Endothelial cell of umbilical vein (primary cell): ENCODE results near the gene MFNG. TPM values are rescaled to one million over a fixed set of nuclear protein-coding genes. Genes with fewer than 3 reads are reported as not detected.

Source experiments
- BruUV-seq: library from RNA; stranded (reverse); fragments of 400-500 nt; replicated peaks from 2 replicates; lab custom pipeline; 2021; lab: Mats Ljungman, UMichigan
- CTCF ChIA-PET: fragments of 300-600, 350-600 bp; sonication (Branson Sonifier 250); formaldehyde crosslinking; loops from one replicate; lab custom pipeline; 2021; ENCODE audit warnings: antibody characterized with exemption, inconsistent platforms; lab: Charles Lee
- POLR2A ChIA-PET: fragments of 300-600, 350-600 bp; sonication (Branson Sonifier 250); formaldehyde crosslinking; loops from one replicate; lab custom pipeline; 2021; ENCODE audit warnings: antibody characterized with exemption, inconsistent platforms; lab: Charles Lee
- DNase-seq: peaks from one replicate; pipeline ENCODE4 v3.0.0-alpha.2; 2011; ENCODE audit warnings: low read depth, low spot score
- FAIRE-seq: peaks from 2 replicates; lab custom pipeline; 2011; peaks lifted over from hg19 to GRCh38; lab: Jason Lieb, UNC
- H2AFZ ChIP-seq: 2 replicates; pipeline ENCODE4 v1.6.0; 2012; ENCODE audit warnings: low read depth, low read length, control low read depth, inconsistent platforms
- H3K27ac ChIP-seq: 2 replicates; pipeline ENCODE4 v1.5.1; 2011; ENCODE audit warnings: low read depth, mild to moderate bottlenecking, control low read depth, low read length, moderate library complexity; ENCODE audit not compliant: insufficient read depth
- H3K27me3 ChIP-seq, 2 experiments: 2 replicates each; pipeline versions ENCODE4 v1.6.0 to v1.6.1; 2011; ENCODE audit warnings: low read length in 2 of 2, mixed read lengths in 1 of 2; ENCODE audit not compliant: control insufficient read depth in 2 of 2, insufficient read depth in 2 of 2
- H3K36me3 ChIP-seq, 2 experiments: 2 replicates in 1 of 2; 3 replicates in 1 of 2; pipeline ENCODE4 v1.5.1; 2011; ENCODE audit warnings: low read length in 2 of 2, mild to moderate bottlenecking in 1 of 2, moderate library complexity in 1 of 2; ENCODE audit not compliant: control insufficient read depth in 2 of 2, insufficient read depth in 2 of 2; ENCODE audit errors: extremely low read depth in 1 of 2
- H3K4me1 ChIP-seq: 3 replicates; pipeline ENCODE4 v1.5.1; 2011; ENCODE audit warnings: mild to moderate bottlenecking, low read length; ENCODE audit not compliant: control insufficient read depth, insufficient read depth; ENCODE audit errors: extremely low read depth
- H3K4me2 ChIP-seq: 2 replicates; pipeline ENCODE4 v1.6.1; 2011; ENCODE audit warnings: low read length, control low read depth, mixed read lengths; ENCODE audit not compliant: insufficient read depth
- H3K4me3 ChIP-seq, 3 experiments: fragments of 200-600 bp in 1 of 3; sonication (generic), shearing (Covaris generic) in 1 of 3; replicated peaks in 1 of 3; 2 replicates each; pipeline ENCODE4 v1.5.1; 2011 to 2016; ENCODE audit warnings: control low read depth in 3 of 3, low read length in 3 of 3, mild to moderate bottlenecking in 2 of 3, inconsistent platforms in 1 of 3, low read depth in 1 of 3, moderate library complexity in 1 of 3; ENCODE audit not compliant: insufficient read depth in 1 of 3
- H3K79me2 ChIP-seq: 2 replicates; pipeline ENCODE4 v1.6.0; 2012; ENCODE audit warnings: low read length, inconsistent platforms; ENCODE audit not compliant: control insufficient read depth, insufficient read depth
- H3K9ac ChIP-seq: replicated peaks from 2 replicates; pipeline ENCODE3; 2011; ENCODE audit warnings: low read length, control low read depth; ENCODE audit not compliant: insufficient read depth; ENCODE audit errors: extremely low read depth
- H3K9me1 ChIP-seq: replicated peaks from 3 replicates; pipeline ENCODE4 v1.6.0; 2011; ENCODE audit warnings: mild to moderate bottlenecking, low read length; ENCODE audit not compliant: control insufficient read depth, insufficient read depth; ENCODE audit errors: extremely low read depth
- H3K9me3 ChIP-seq: replicated peaks from 2 replicates; pipeline ENCODE4 v1.5.1; 2012; ENCODE audit warnings: low read length, inconsistent platforms; ENCODE audit not compliant: control insufficient read depth, insufficient read depth
- H4K20me1 ChIP-seq: replicated peaks from 2 replicates; pipeline ENCODE3; 2011; ENCODE audit warnings: mild to moderate bottlenecking, low read length; ENCODE audit not compliant: control insufficient read depth, insufficient read depth; ENCODE audit errors: extremely low read depth
- EZH2 ChIP-seq: IDR thresholded peaks from 2 replicates; pipeline ENCODE4 v1.6.1; 2012; ENCODE audit warnings: borderline replicate concordance, low read depth, mild to moderate bottlenecking, moderate library complexity, low read length, inconsistent platforms; ENCODE audit not compliant: severe bottlenecking
- GATA2 ChIP-seq: IDR thresholded peaks from 2 replicates; pipeline ENCODE4 v1.7.0; 2011; ENCODE audit warnings: low read depth, mild to moderate bottlenecking, moderate library complexity, mixed read lengths, low read length; ENCODE audit not compliant: insufficient read length, insufficient read depth
- MAX ChIP-seq: IDR thresholded peaks from 2 replicates; pipeline ENCODE4 v1.6.1; 2011; ENCODE audit not compliant: insufficient read depth, insufficient read length
- MYC ChIP-seq: IDR thresholded peaks from one replicate; pipeline ENCODE4 v1.6.1; 2011; ENCODE audit warnings: mild to moderate bottlenecking, low read depth, low read length
- POLR2AphosphoS5 ChIP-seq: IDR thresholded peaks from 2 replicates; pipeline ENCODE4 v1.6.1; 2012; ENCODE audit warnings: low read depth, mild to moderate bottlenecking, control low read depth, low read length, moderate library complexity; ENCODE audit not compliant: insufficient read depth
- dilution Hi-C: fragments of 300-500 bp; cut with MboI; formaldehyde crosslinking; loops from one replicate; pipeline ENCODE4 v1.15.0; 2019; ENCODE audit warnings: low sequenced_read_pairs; ENCODE audit not compliant: extremely low pct_ligation_motif_present
- intact Hi-C: fragments of 100-400 bp; cut with micrococcal nuclease; formaldehyde crosslinking; loops from one replicate; pipeline ENCODE4 v1.10.0; 2022
- polyA plus RNA-seq, 4 experiments: library from polyadenylated mRNA; depleted of rRNA in 3 of 4; stranded (reverse) in 3 of 4; unstranded in 1 of 4; fragments of >200 nt; gene quantifications; 2 replicates each; pipeline versions ENCODE4 v1.2.1 to v1.2.3, GENCODE V29; 2011 to 2012; ENCODE audit warnings: missing spikeins in 1 of 4
- total RNA-seq: library from RNA; stranded (reverse); gene quantifications from 2 replicates; pipeline ENCODE4 v1.2.3, GENCODE V29; 2021

Gene MFNG
- total and polyA plus RNA-seq, 2 donors (not counting 3 experiments of a cell fraction or from before 2014, with no cell fraction given), result 188 to 257 TPM

DNA sequence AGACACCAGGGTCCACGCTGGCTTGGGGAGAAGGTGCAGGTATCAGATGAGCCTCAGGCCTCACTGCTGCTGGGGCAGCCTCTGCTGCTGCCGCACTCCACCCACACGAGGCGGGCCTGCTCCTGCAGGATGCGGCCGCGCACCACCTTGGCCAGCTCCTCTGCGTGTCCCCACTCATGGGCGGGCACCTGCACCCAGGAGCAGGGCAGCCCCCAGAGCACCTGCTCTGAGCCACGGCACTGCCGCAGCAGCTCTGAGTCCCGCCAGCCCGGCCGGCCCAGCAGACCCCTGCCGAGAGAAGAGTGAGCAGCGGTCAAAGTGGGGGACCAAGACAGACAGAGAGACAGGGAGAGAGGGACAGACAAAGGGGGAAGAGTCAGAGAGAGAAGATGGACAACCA, 4.9 kb upstream of the MFNG start:
- Histone ChIP-seq H3K79me2 (peaks cover under 1% of the 10 kb centered on the region), H3K9me1 (no peaks in the 10 kb centered on the region), H3K4me2 (no peak overlapping the region), H2AFZ (no peak overlapping the region), H3K27me3 (no peaks in the 10 kb centered on the region), H3K9ac (no peak overlapping the region), H4K20me1 (no peaks in the 10 kb centered on the region), H3K4me1 (peaks cover 11% of the 10 kb centered on the region), H3K9me3 (no peaks in the 10 kb centered on the region), H3K27ac (no peak overlapping the region), H3K36me3 (peaks cover 0 to 34% of the 10 kb centered on the region in 2 experiments), H3K4me3 (no peak overlapping the region)
- BruUV-seq, result no TSS peak
- CTCF ChIA-PET, result interaction anchor here (1.4 kb wide), 1 partner anchor 18 kb away, joined by 4 read pairs; no protein-coding TSS in a partner anchor
- intact Hi-C loops, result no loop called here
- POLR2A ChIA-PET, result no interaction called here
- dilution Hi-C loops, result no loop called here
- FAIRE-seq, result no peak
- TF ChIP-seq EZH2 (no peak), MAX (no peak), GATA2 (no peak), MYC (no peak), POLR2AphosphoS5 (no peak)
- no peak for DNase-seq

GRCh38 chr22:37489983-37490382, 3.8 kb upstream of the MFNG start:
- DNase-seq (no peak), FAIRE-seq (no peak)
- ChIA-PET POLR2A (interaction anchor here (0.6 kb wide), 1 partner anchor 176 kb away, joined by 3 read pairs; no protein-coding TSS in a partner anchor), CTCF (interaction anchor here (1.7 to 1.8 kb wide), 2 partner anchors 9 to 18 kb away, joined by 5 to 6 read pairs; no protein-coding TSS in a partner anchor)
- TF ChIP-seq GATA2, result no peak
- TF ChIP-seq POLR2AphosphoS5, result no peak
- H4K20me1 ChIP-seq, result no peaks in the 10 kb centered on the region
- no peak overlapping the region for H2AFZ ChIP-seq
- no peak overlapping the region for H3K4me2 ChIP-seq
- peaks cover 0 to 25% of the 10 kb centered on the region in 2 experiments for H3K36me3 ChIP-seq
- no peak overlapping the region for H3K27ac ChIP-seq
- H3K79me2 ChIP-seq, result peaks cover 12% of the 10 kb centered on the region
- no TSS peak for BruUV-seq
- no peaks in the 10 kb centered on the region for H3K9me1 ChIP-seq
- H3K9ac ChIP-seq, result no peak overlapping the region
- H3K4me1 ChIP-seq, result peaks cover 19% of the 10 kb centered on the region
- no peak overlapping the region for H3K4me3 ChIP-seq
- no peaks in the 10 kb centered on the region for H3K9me3 ChIP-seq
- intact Hi-C loops, result no loop called here
- dilution Hi-C loops, result no loop called here
- H3K27me3 ChIP-seq, result no peaks in the 10 kb centered on the region
